ENCODE results near the gene PCNT. TPM values are rescaled to one million over a fixed set of nuclear protein-coding genes. Genes with fewer than 3 reads are reported as not detected.

Gene PCNT
- total RNA-seq, 1 experiment from 2014 or later = 39.6 TPM

DNA sequence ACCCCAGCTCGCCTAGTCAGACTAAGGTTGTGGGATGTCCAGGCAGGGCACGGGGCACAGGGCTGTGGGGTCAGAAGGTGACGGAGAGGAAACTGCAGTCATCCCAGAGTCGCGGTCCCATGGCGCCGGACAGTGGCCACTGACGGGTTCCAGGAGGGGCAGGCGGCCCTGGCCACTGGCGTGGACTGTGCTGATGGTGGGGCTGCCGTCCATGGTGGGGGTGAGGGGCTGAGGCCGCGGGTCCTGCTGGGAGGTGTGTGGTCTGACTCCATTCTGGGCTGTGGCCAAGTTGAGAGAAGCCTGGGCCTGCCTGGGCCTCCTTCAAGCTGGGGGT, 32.0 kb downstream of the PCNT start:
- no peak for DNase-seq
- no peak overlapping the region for H3K14ac ChIP-seq (ENCODE audit: insufficient read depth, low read length)
- no peaks in the 10 kb centered on the region for H3K9me3 Mint-ChIP-seq
- WGBS (ENCODE audit: extremely low coverage, insufficient read length, low lambda C conversion rate) = no CpG with 5 or more reads among the region's 13 CpGs
- no peak overlapping the region for H4K5ac ChIP-seq (ENCODE audit: insufficient read length, low read depth, low read length)
- H4K91ac ChIP-seq (ENCODE audit: insufficient read length, low read depth, low read length) = no peak overlapping the region
- no peak overlapping the region for H3K23ac ChIP-seq (ENCODE audit: insufficient read length, low read depth, low read length)
- H3K18ac ChIP-seq (ENCODE audit: insufficient read length, low read depth, low read length) = no peak overlapping the region
- H3K79me2 ChIP-seq (ENCODE audit: insufficient read depth, low read length) = no peaks in the 10 kb centered on the region
- H3K27ac ChIP-seq (ENCODE audit: insufficient read length, low read depth, low read length) = no peak overlapping the region
- H3K9ac ChIP-seq (ENCODE audit: extremely low read depth, insufficient read length, low read length) = no peak overlapping the region
- H3K23me2 ChIP-seq (ENCODE audit: insufficient read length, low read depth, low read length, poor library complexity, severe bottlenecking) = no peaks in the 10 kb centered on the region
- H3K79me1 ChIP-seq (ENCODE audit: insufficient read depth, low read depth, low read length, poor library complexity, severe bottlenecking) = no peaks in the 10 kb centered on the region
- no peaks in the 10 kb centered on the region for H3K4me1 ChIP-seq (ENCODE audit: insufficient read depth, low read length)
- H3K56ac ChIP-seq (ENCODE audit: insufficient read length, low read depth, low read length) = no peak overlapping the region
- no peak overlapping the region for H2BK5ac ChIP-seq (ENCODE audit: insufficient read length, low read length)
- H3K4me2 ChIP-seq (ENCODE audit: insufficient read depth, insufficient read length, low read length) = no peak overlapping the region
- no peaks in the 10 kb centered on the region for H3K27me3 ChIP-seq (ENCODE audit: insufficient read depth, low read length)
- no peaks in the 10 kb centered on the region for H4K20me1 ChIP-seq (ENCODE audit: control insufficient read depth, insufficient read depth, insufficient read length)
- no peak overlapping the region for H2AK5ac ChIP-seq (ENCODE audit: insufficient read length, low read length)
- H2BK15ac ChIP-seq (ENCODE audit: low read depth, low read length) = no peak overlapping the region
- H2AFZ ChIP-seq (ENCODE audit: low read length) = no peak overlapping the region
- H2BK120ac ChIP-seq (ENCODE audit: low read depth, low read length, poor library complexity, severe bottlenecking) = no peak overlapping the region
- no peak overlapping the region for H3T11ph ChIP-seq (ENCODE audit: low read length)
- H3K36me3 Mint-ChIP-seq (ENCODE audit: insufficient read depth in 1 of 3, low read depth in 3 of 3) = peaks cover 32 to 70% (median 69%) of the 10 kb centered on the region in 3 experiments
- H3K9me3 ChIP-seq (ENCODE audit: control insufficient read depth, low read depth, low read length) = no peaks in the 10 kb centered on the region
- H3K27ac Mint-ChIP-seq = no peak overlapping the region
- H3K4me3 Mint-ChIP-seq = no peak overlapping the region
- TF ChIP-seq, protein P1, sequence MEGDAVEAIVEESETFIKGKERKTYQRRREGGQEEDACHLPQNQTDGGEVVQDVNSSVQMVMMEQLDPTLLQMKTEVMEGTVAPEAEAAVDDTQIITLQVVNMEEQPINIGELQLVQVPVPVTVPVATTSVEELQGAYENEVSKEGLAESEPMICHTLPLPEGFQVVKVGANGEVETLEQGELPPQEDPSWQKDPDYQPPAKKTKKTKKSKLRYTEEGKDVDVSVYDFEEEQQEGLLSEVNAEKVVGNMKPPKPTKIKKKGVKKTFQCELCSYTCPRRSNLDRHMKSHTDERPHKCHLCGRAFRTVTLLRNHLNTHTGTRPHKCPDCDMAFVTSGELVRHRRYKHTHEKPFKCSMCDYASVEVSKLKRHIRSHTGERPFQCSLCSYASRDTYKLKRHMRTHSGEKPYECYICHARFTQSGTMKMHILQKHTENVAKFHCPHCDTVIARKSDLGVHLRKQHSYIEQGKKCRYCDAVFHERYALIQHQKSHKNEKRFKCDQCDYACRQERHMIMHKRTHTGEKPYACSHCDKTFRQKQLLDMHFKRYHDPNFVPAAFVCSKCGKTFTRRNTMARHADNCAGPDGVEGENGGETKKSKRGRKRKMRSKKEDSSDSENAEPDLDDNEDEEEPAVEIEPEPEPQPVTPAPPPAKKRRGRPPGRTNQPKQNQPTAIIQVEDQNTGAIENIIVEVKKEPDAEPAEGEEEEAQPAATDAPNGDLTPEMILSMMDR (conservative IDR thresholded peaks at IDR 0.05) = no peak
- no peak overlapping the region for H2BK12ac ChIP-seq (ENCODE audit: insufficient read length, low read depth, low read length)
- H4K8ac ChIP-seq (replicated peaks; ENCODE audit: insufficient read length, low read depth, low read length) = no peak overlapping the region
- no peak overlapping the region for H2BK20ac ChIP-seq (ENCODE audit: low read depth, low read length, poor library complexity, severe bottlenecking)
- no peak overlapping the region for H3K4ac ChIP-seq (ENCODE audit: low read depth, low read length)
- no peaks in the 10 kb centered on the region for H3K27me3 Mint-ChIP-seq (ENCODE audit: low read depth)
- H3K4me1 Mint-ChIP-seq = no peaks in the 10 kb centered on the region

All from H9 (cell line).